HG02798 (cell line): Measurements from ENCODE around the gene ZSCAN30.
"Not testable (repeated sequence)": the region's sequence is repeated elsewhere in the genome, so short reads cannot be mapped to it uniquely, and the experiment has no call there.

Experiments used
- ATAC-seq: cut with Tn5 transposase; IDR thresholded peaks from one replicate; pipeline ENCODE4 v1.9.1; 2021; ENCODE audit warnings: mild to moderate bottlenecking; ENCODE audit not compliant: unreplicated experiment, poor library complexity

The ZSCAN30 gene

GRCh38 chr18:35241448-35241804, 48.6 kb downstream of the ZSCAN30 start:
- no peak for ATAC-seq

GRCh38 chr18:35240664-35241447, 49.2 kb downstream of the ZSCAN30 start, which contains the start of gene ZNF397:
TSS of gene ZNF397 (plus strand) at chr18:35241034. CDS start at chr18:35242471, 1,437 bp downstream.
- peak; percentile 99 for ATAC-seq

- ATAC-seq = no peak
Measured at GRCh38 chr18:35239314-35239713, 50.7 kb downstream of the ZSCAN30 start.

GRCh38 chr18:35236571-35237363, 53.3 kb downstream of the ZSCAN30 start:
- no peak for ATAC-seq

- peak; percentile 95 for ATAC-seq
Measured at GRCh38 chr18:35231052-35231451, 59.0 kb downstream of the ZSCAN30 start.

- ATAC-seq = no peak
Measured at GRCh38 chr18:35227254-35227653, 62.8 kb downstream of the ZSCAN30 start.

GRCh38 chr18:35223797-35224196, 66.2 kb downstream of the ZSCAN30 start:
- ATAC-seq = no peak

GRCh38 chr18:35220424-35220823, 69.6 kb downstream of the ZSCAN30 start:
- no peak for ATAC-seq

GRCh38 chr18:35219331-35219730, 70.7 kb downstream of the ZSCAN30 start:
- not testable (repeated sequence) for ATAC-seq

- ATAC-seq = not testable (repeated sequence)
Measured at GRCh38 chr18:35216611-35217010, 73.4 kb downstream of the ZSCAN30 start.

GRCh38 chr18:35215026-35215425, 75.0 kb downstream of the ZSCAN30 start:
- ATAC-seq = no peak

- ATAC-seq = not testable (repeated sequence)
Measured at GRCh38 chr18:35205746-35206458, 84.1 kb downstream of the ZSCAN30 start.

GRCh38 chr18:35205199-35205712, 84.8 kb downstream of the ZSCAN30 start:
- no peak for ATAC-seq

GRCh38 chr18:35203067-35203466, 87.0 kb downstream of the ZSCAN30 start:
- no peak for ATAC-seq

GRCh38 chr18:35201256-35201931, 88.6 kb downstream of the ZSCAN30 start:
- ATAC-seq = no peak
